Stimulated activated CD8-positive, alpha-beta memory T cell treated with anti-CD3 and anti-CD28 coated beads, Interleukin-15, amount 100 ng/mL, for 1 hour (primary cell): ENCODE results near the gene POLR1B.
A peak's percentile ranks its signal among the peaks of the same experiment; 100 is the strongest.
"Not testable (repeated sequence)": the region's sequence is repeated elsewhere in the genome, so short reads cannot be mapped to it uniquely, and the experiment has no call there.

Experiments
- DNase-seq: peaks from one replicate; pipeline ENCODE4 v3.0.0-alpha.2; 2020; ENCODE audit warnings: low read depth

POLR1B gene

GRCh38 chr2:112540906-112541305 lies 1.4 kb upstream of the POLR1B start:
- no peak for DNase-seq

- no peak for DNase-seq
These were observed 746 bp upstream of the POLR1B start for GRCh38 chr2:112541315-112542122.

- DNase-seq = no peak
These were observed 858 bp downstream of the POLR1B start for GRCh38 chr2:112542984-112543661.

- no peak for DNase-seq
These were observed 5.1 kb downstream of the POLR1B start for GRCh38 chr2:112547333-112547732.

GRCh38 chr2:112548980-112549379 lies 6.7 kb downstream of the POLR1B start:
- DNase-seq = no peak

- no peak for DNase-seq
These were observed 23.8 kb downstream of the POLR1B start for GRCh38 chr2:112566104-112566503.

- not testable (repeated sequence) for DNase-seq
These were observed 24.2 kb downstream of the POLR1B start for GRCh38 chr2:112566508-112566907.

- DNase-seq = no peak
These were observed 29.7 kb downstream of the POLR1B start for GRCh38 chr2:112572005-112572404.

- DNase-seq = no peak
These were observed 35.5 kb downstream of the POLR1B start for GRCh38 chr2:112577756-112578155.

GRCh38 chr2:112579241-112579640 lies 37.0 kb downstream of the POLR1B start:
- DNase-seq = no peak

GRCh38 chr2:112580084-112580483 lies 37.8 kb downstream of the POLR1B start:
- DNase-seq = no peak

GRCh38 chr2:112582314-112582746 lies 40.1 kb downstream of the POLR1B start:
- no peak for DNase-seq

GRCh38 chr2:112583497-112584133 lies 41.4 kb downstream of the POLR1B start:
- no peak for DNase-seq

GRCh38 chr2:112584134-112584890 lies 42.0 kb downstream of the POLR1B start, which contains the start of gene CHCHD5:
Gene CHCHD5 (plus strand): TSS chr2:112584609. CDS start chr2:112584648, 39 bp downstream.
- DNase-seq = peak; percentile 84

GRCh38 chr2:112584891-112585250 lies 42.6 kb downstream of the POLR1B start:
- no peak for DNase-seq

- no peak for DNase-seq
These were observed 43.1 kb downstream of the POLR1B start for GRCh38 chr2:112585400-112585799.

GRCh38 chr2:112585873-112586464 lies 43.7 kb downstream of the POLR1B start:
- no peak for DNase-seq

- no peak for DNase-seq
These were observed 46.4 kb downstream of the POLR1B start for GRCh38 chr2:112588611-112589045.

- DNase-seq = no peak
These were observed 49.1 kb downstream of the POLR1B start for GRCh38 chr2:112591413-112591812.

- DNase-seq = no peak
These were observed 51.5 kb downstream of the POLR1B start for GRCh38 chr2:112593736-112594135.

GRCh38 chr2:112597537-112598322 lies 55.5 kb downstream of the POLR1B start:
- DNase-seq = no peak
